ENCODE data around the gene PDLIM5.

The PDLIM5 gene

DNA sequence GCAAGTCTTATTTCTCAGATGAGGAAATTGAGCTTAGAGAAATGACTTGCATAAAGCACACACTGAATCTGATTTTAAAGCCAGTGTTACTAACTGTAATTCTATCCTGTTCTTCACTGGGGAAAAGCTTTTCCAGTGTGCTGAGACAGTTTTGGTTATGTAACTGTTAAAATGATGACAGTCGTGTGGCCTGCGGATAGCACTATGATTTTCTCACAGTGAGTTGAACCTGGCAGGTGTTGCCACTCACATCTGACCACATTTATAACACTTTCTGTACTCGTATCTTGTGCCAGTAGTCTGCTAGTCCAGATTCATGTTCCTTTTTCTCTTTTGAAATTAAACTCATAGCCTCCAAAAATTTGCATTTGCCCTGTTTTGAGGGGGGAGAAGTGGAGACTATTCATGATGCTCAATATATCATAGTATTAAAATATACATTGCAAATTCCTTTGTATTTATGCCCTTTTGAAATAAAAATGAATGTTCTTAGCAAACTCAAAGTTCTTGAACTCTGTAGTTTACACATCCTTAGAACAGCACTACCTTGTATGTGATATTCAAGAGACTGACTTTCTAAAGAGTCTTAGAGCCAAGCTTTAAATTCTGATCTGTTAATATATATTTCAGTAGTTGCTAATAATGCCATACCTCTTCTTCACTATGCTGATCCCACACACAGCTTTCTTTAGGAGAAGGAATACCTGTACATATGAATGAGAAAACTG lies 132.3 kb downstream of the PDLIM5 start:
- ATAC-seq = no peak

DNA sequence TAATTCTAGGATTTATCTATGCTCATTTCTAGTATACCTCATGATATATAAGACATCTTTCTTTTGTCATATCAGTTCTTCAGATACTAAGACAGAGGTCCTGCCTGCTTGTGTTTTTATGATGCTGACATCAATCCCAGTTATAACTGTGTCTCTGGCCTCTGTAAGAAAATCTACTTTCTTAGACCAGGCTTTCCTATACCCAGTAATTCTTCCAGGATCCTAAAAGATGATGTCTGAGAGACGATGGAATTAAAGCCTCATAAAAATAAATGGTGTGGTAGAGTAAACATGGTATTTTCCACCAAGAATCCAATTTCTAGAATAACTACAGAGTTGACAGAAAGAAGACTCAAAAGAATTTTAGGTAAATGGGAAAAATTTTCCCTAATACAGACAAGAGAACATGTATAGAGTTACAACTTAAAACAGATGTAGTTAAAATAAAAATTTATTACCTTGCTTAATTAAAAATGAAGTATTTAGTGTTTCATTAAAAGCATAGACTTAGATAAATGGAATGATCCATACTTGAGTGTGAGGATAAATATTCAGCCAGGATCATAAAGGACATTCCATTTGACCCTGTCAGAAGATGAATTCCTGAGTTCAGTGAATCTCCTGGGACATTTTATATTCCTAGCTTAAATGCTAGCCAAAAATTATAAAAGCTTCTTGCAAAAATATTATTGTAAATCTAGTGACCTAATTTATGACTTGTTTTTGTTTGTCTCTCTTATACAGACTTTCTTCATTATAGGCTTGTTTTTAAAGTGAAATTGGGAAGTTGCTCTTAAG lies 137.4 kb downstream of the PDLIM5 start:
- peak; percentile 88 for ATAC-seq
- TF ChIP-seq ISL1 (CRISPR knock-in tag; IDR thresholded peaks at IDR 0.05) (peak; percentile 79), GLIS3 (CRISPR knock-in tag; IDR thresholded peaks at IDR 0.05) (no peak)

More for the DNA sequence above, 132.3 kb downstream of the PDLIM5 start:
- TF ChIP-seq ARNTL (CRISPR knock-in tag; IDR thresholded peaks at IDR 0.05; ENCODE audit: borderline replicate concordance, low read depth) (no peak), GLIS3 (CRISPR knock-in tag; IDR thresholded peaks at IDR 0.05) (no peak), SNAI2 (CRISPR knock-in tag; IDR thresholded peaks at IDR 0.05) (no peak), ISL1 (CRISPR knock-in tag; IDR thresholded peaks at IDR 0.05) (no peak), ZFP30 (CRISPR knock-in tag; IDR thresholded peaks at IDR 0.05) (no peak), ZFP3 (CRISPR knock-in tag; IDR thresholded peaks at IDR 0.05) (no peak), ZC3H10 (CRISPR knock-in tag; IDR thresholded peaks at IDR 0.05) (no peak), BACH2 (CRISPR knock-in tag; IDR thresholded peaks at IDR 0.05; ENCODE audit: borderline replicate concordance) (no peak), ZNF565 (CRISPR knock-in tag; conservative IDR thresholded peaks at IDR 0.05; ENCODE audit: low read depth) (no peak), PPARA (CRISPR knock-in tag; IDR thresholded peaks at IDR 0.05; ENCODE audit: borderline replicate concordance) (no peak), ESRRG (CRISPR knock-in tag; IDR thresholded peaks at IDR 0.05) (no peak), RARB (CRISPR knock-in tag; IDR thresholded peaks at IDR 0.05) (no peak)
- TF ChIP-seq, protein P1, sequence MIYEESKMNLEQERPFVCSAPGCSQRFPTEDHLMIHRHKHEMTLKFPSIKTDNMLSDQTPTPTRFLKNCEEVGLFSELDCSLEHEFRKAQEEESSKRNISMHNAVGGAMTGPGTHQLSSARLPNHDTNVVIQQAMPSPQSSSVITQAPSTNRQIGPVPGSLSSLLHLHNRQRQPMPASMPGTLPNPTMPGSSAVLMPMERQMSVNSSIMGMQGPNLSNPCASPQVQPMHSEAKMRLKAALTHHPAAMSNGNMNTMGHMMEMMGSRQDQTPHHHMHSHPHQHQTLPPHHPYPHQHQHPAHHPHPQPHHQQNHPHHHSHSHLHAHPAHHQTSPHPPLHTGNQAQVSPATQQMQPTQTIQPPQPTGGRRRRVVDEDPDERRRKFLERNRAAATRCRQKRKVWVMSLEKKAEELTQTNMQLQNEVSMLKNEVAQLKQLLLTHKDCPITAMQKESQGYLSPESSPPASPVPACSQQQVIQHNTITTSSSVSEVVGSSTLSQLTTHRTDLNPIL (CRISPR knock-in tag; IDR thresholded peaks at IDR 0.05; ENCODE audit: low read depth) = no peak

DNA sequence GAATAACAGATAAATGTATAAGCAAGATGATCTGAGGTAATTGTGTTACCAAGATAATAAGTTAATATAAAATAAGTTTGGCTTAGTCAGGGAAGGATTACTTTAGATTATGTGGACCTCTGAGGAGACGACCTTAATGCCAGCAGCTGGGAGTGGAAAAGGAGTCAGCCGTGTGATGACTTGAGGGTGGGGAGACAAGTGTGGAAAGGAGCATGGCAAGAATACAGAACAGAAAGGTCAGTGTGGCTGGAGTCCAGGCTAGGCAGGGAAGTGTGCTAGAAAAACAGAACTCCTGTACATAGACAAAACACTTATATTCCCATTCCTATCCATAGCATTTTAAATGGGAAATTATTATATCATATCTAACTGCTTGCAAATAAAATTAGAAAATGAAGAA lies 138.8 kb downstream of the PDLIM5 start:
- ATAC-seq = no peak

DNA sequence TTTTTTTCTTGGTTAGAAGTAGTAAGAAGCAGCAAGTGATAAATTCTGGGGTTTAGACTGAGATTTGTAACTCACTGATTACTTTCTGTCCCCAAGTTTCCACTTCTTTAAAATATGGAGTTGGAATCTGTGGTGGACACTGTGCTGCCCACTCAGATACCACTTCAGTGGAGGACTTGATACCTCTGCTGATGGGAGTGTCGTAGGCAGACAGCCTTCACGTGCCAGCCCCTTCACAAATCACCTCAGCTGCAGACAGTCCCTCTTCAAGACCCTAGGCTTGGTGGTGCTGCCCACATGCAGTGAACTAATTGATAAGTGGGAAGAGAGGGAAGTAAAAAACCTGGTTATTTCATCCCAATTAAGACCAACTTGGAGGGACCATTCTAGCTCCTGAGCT lies 139.5 kb downstream of the PDLIM5 start:
- TF ChIP-seq, protein P2, sequence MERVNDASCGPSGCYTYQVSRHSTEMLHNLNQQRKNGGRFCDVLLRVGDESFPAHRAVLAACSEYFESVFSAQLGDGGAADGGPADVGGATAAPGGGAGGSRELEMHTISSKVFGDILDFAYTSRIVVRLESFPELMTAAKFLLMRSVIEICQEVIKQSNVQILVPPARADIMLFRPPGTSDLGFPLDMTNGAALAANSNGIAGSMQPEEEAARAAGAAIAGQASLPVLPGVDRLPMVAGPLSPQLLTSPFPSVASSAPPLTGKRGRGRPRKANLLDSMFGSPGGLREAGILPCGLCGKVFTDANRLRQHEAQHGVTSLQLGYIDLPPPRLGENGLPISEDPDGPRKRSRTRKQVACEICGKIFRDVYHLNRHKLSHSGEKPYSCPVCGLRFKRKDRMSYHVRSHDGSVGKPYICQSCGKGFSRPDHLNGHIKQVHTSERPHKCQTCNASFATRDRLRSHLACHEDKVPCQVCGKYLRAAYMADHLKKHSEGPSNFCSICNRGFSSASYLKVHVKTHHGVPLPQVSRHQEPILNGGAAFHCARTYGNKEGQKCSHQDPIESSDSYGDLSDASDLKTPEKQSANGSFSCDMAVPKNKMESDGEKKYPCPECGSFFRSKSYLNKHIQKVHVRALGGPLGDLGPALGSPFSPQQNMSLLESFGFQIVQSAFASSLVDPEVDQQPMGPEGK (CRISPR knock-in tag; IDR thresholded peaks at IDR 0.05; ENCODE audit: borderline replicate concordance) = no peak
- no peak for TF ChIP-seq ZNF8 (CRISPR knock-in tag; IDR thresholded peaks at IDR 0.05)
- TF ChIP-seq ZFP3 (CRISPR knock-in tag; IDR thresholded peaks at IDR 0.05) = no peak
- no peak for TF ChIP-seq RARB (CRISPR knock-in tag; IDR thresholded peaks at IDR 0.05)
- ATAC-seq = no peak

More for the DNA sequence above, 138.8 kb downstream of the PDLIM5 start:
- TF ChIP-seq PPARA (CRISPR knock-in tag; IDR thresholded peaks at IDR 0.05; ENCODE audit: borderline replicate concordance) = no peak
- TF ChIP-seq, protein P2 (CRISPR knock-in tag; IDR thresholded peaks at IDR 0.05; ENCODE audit: borderline replicate concordance) = no peak
- TF ChIP-seq ZC3H10 (CRISPR knock-in tag; IDR thresholded peaks at IDR 0.05) = no peak
- no peak for TF ChIP-seq ZNF565 (CRISPR knock-in tag; conservative IDR thresholded peaks at IDR 0.05; ENCODE audit: low read depth)
- no peak for TF ChIP-seq CSDC2 (CRISPR knock-in tag; IDR thresholded peaks at IDR 0.05)

DNA sequence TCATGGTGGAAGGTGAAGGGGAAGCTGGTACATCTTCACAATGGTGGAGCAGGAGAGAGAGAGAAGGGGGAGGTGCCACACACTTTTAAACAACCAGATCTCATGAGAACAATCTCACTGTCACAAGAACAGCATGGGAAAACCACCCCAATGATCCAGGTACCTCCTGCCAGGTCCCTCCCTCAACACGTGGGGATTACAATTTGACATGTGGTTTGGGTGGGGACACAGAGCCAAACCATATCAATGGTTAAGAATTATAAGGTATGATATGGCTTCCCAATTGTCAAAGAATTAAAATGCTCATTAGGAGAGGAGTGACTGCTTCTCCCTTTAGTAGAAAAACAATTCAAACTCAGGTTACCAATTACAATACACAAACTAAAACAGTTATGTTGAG lies 143.3 kb downstream of the PDLIM5 start:
- ATAC-seq = no peak
- TF ChIP-seq CSDC2 (CRISPR knock-in tag; IDR thresholded peaks at IDR 0.05) (no peak), TOX (CRISPR knock-in tag; IDR thresholded peaks at IDR 0.05; ENCODE audit: borderline replicate concordance) (no peak), ARNTL (CRISPR knock-in tag; IDR thresholded peaks at IDR 0.05; ENCODE audit: borderline replicate concordance, low read depth) (no peak), ZFP3 (CRISPR knock-in tag; IDR thresholded peaks at IDR 0.05) (no peak), ESRRG (CRISPR knock-in tag; IDR thresholded peaks at IDR 0.05) (no peak), PPARA (CRISPR knock-in tag; IDR thresholded peaks at IDR 0.05; ENCODE audit: borderline replicate concordance) (no peak), ZC3H10 (CRISPR knock-in tag; IDR thresholded peaks at IDR 0.05) (no peak), GLIS3 (CRISPR knock-in tag; IDR thresholded peaks at IDR 0.05) (no peak), ISL1 (CRISPR knock-in tag; IDR thresholded peaks at IDR 0.05) (no peak), RARB (CRISPR knock-in tag; IDR thresholded peaks at IDR 0.05) (no peak)
- TF ChIP-seq, protein P3, sequence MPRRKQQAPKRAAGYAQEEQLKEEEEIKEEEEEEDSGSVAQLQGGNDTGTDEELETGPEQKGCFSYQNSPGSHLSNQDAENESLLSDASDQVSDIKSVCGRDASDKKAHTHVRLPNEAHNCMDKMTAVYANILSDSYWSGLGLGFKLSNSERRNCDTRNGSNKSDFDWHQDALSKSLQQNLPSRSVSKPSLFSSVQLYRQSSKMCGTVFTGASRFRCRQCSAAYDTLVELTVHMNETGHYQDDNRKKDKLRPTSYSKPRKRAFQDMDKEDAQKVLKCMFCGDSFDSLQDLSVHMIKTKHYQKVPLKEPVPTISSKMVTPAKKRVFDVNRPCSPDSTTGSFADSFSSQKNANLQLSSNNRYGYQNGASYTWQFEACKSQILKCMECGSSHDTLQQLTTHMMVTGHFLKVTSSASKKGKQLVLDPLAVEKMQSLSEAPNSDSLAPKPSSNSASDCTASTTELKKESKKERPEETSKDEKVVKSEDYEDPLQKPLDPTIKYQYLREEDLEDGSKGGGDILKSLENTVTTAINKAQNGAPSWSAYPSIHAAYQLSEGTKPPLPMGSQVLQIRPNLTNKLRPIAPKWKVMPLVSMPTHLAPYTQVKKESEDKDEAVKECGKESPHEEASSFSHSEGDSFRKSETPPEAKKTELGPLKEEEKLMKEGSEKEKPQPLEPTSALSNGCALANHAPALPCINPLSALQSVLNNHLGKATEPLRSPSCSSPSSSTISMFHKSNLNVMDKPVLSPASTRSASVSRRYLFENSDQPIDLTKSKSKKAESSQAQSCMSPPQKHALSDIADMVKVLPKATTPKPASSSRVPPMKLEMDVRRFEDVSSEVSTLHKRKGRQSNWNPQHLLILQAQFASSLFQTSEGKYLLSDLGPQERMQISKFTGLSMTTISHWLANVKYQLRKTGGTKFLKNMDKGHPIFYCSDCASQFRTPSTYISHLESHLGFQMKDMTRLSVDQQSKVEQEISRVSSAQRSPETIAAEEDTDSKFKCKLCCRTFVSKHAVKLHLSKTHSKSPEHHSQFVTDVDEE (CRISPR knock-in tag; IDR thresholded peaks at IDR 0.05) = no peak
- TF ChIP-seq, protein P2 (CRISPR knock-in tag; IDR thresholded peaks at IDR 0.05; ENCODE audit: borderline replicate concordance) = no peak

Data from SK-N-SH treated with all-trans-retinoic acid at 6 μM for 48 hours (cell line).